Measurements from ENCODE around the gene CTLA4.
"Not testable (repeated sequence)": the region's sequence is repeated elsewhere in the genome, so short reads cannot be mapped to it uniquely, and the experiment has no call there.

Gene CTLA4

GRCh38 chr2:203857656-203858055 is 9.9 kb upstream of the CTLA4 start:
- DNase-seq (ENCODE audit: low read depth), result no peak

- DNase-seq (ENCODE audit: low read depth), result no peak
Observed at GRCh38 chr2:203858176-203858575, 9.4 kb upstream of the CTLA4 start.

GRCh38 chr2:203859030-203859789 is 8.4 kb upstream of the CTLA4 start:
- DNase-seq (ENCODE audit: low read depth), result no peak

GRCh38 chr2:203861197-203861596 is 6.4 kb upstream of the CTLA4 start:
- no peak for DNase-seq (ENCODE audit: low read depth)

GRCh38 chr2:203861607-203862006 is 6.0 kb upstream of the CTLA4 start:
- no peak for DNase-seq (ENCODE audit: low read depth)

- no peak for DNase-seq (ENCODE audit: low read depth)
Observed at GRCh38 chr2:203869223-203870042, 1.9 kb downstream of the CTLA4 start.

GRCh38 chr2:203870481-203870880 is 2.9 kb downstream of the CTLA4 start:
- no peak for DNase-seq (ENCODE audit: low read depth)

GRCh38 chr2:203870941-203871340 is 3.4 kb downstream of the CTLA4 start:
- no peak for DNase-seq (ENCODE audit: low read depth)

GRCh38 chr2:203871371-203871983 is 3.9 kb downstream of the CTLA4 start:
- DNase-seq (ENCODE audit: low read depth), result no peak

- no peak for DNase-seq (ENCODE audit: low read depth)
Observed at GRCh38 chr2:203873461-203873860, 5.9 kb downstream of the CTLA4 start.

GRCh38 chr2:203873921-203874631 is 6.5 kb downstream of the CTLA4 start:
- no peak for DNase-seq (ENCODE audit: low read depth)

GRCh38 chr2:203875471-203875870 is 7.9 kb downstream of the CTLA4 start:
- DNase-seq (ENCODE audit: low read depth), result no peak

- no peak for DNase-seq (ENCODE audit: low read depth)
Observed at GRCh38 chr2:203876328-203876727, 8.8 kb downstream of the CTLA4 start.

GRCh38 chr2:203878063-203878462 is 10.5 kb downstream of the CTLA4 start:
- no peak for DNase-seq (ENCODE audit: low read depth)

GRCh38 chr2:203880557-203881125 is 13.1 kb downstream of the CTLA4 start:
- no peak for DNase-seq (ENCODE audit: low read depth)

- not testable (repeated sequence) for DNase-seq (ENCODE audit: low read depth)
Observed at GRCh38 chr2:203881185-203881584, 13.6 kb downstream of the CTLA4 start.

- DNase-seq (ENCODE audit: low read depth), result no peak
Observed at GRCh38 chr2:203882551-203882950, 15.0 kb downstream of the CTLA4 start.

- no peak for DNase-seq (ENCODE audit: low read depth)
Observed at GRCh38 chr2:203886661-203887151, 19.1 kb downstream of the CTLA4 start.

- DNase-seq (ENCODE audit: low read depth), result no peak
Observed at GRCh38 chr2:203887677-203888076, 20.1 kb downstream of the CTLA4 start.

GRCh38 chr2:203889542-203889941 is 22.0 kb downstream of the CTLA4 start:
- DNase-seq (ENCODE audit: low read depth), result no peak

- DNase-seq (ENCODE audit: low read depth), result no peak
Observed at GRCh38 chr2:203889944-203890343, 22.4 kb downstream of the CTLA4 start.

- no peak for DNase-seq (ENCODE audit: low read depth)
Observed at GRCh38 chr2:203890733-203891132, 23.2 kb downstream of the CTLA4 start.
